Astrocyte of the cerebellum (primary cell): ENCODE measurements around the gene GOLIM4.

ENCODE experiments used
- DNase-seq: peaks from one replicate; pipeline ENCODE4 v3.0.0-alpha.2; 2011; ENCODE audit warnings: low read depth
- H3K4me3 ChIP-seq: 2 replicates; pipeline ENCODE4 v1.5.1; 2011; ENCODE audit warnings: mild to moderate bottlenecking, low read depth, low read length, moderate library complexity
- in situ Hi-C: cut with HindIII; loops from 2 replicates; pipeline ENCODE4 v1.10.0; 2017; ENCODE audit warnings: low sequenced_read_pairs
- TF ChIP-seq, protein P1 (sequence below): IDR thresholded peaks from 2 replicates; pipeline ENCODE4 v1.5.1; 2012; ENCODE audit warnings: low read length, low read depth, moderate library complexity, mild to moderate bottlenecking; ENCODE audit errors: missing control alignments

The GOLIM4 gene

DNA sequence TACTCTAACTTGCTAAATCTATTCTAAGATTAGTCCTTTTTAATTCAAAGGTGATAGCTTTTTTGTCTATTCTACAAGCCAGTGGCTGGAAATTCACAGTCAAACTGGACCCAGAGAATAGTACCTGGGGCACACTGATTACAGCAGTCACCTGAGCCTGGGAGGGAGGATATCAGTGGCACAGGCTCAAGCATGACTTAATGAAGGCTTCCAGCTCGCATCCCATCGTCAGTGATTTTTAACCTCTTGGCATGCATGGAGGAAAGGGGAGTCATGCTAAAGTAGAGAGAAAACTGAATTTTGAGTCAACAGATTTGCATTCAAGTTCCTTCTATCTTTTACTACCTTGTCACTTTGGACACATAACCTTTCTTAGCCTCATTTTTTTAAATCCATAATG is 24.8 kb downstream of the GOLIM4 start:
- no peak for DNase-seq
- in situ Hi-C loops = no loop called here
- TF ChIP-seq, protein P1, sequence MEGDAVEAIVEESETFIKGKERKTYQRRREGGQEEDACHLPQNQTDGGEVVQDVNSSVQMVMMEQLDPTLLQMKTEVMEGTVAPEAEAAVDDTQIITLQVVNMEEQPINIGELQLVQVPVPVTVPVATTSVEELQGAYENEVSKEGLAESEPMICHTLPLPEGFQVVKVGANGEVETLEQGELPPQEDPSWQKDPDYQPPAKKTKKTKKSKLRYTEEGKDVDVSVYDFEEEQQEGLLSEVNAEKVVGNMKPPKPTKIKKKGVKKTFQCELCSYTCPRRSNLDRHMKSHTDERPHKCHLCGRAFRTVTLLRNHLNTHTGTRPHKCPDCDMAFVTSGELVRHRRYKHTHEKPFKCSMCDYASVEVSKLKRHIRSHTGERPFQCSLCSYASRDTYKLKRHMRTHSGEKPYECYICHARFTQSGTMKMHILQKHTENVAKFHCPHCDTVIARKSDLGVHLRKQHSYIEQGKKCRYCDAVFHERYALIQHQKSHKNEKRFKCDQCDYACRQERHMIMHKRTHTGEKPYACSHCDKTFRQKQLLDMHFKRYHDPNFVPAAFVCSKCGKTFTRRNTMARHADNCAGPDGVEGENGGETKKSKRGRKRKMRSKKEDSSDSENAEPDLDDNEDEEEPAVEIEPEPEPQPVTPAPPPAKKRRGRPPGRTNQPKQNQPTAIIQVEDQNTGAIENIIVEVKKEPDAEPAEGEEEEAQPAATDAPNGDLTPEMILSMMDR = no peak
- H3K4me3 ChIP-seq = no peak overlapping the region

DNA sequence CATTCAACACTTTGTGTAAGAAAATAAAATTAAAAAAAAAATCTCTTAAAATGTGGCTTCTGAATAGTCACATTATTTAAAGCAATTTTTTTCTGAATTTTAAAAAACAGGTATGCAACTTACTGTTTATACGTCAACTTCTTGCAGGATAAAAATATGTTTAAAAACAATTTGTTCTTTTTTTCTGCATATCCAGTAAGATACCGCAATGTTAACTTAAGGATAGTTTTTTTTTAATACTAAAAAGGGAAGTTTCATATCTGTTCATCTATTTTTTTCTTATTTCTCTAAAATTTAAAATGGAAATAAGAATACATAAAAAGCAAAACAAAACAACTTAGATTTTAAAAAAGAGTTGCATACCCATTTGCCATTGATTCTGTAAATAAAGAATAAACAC is 27.4 kb downstream of the GOLIM4 start:
- in situ Hi-C loops = no loop called here
- TF ChIP-seq, protein P1 = no peak
- H3K4me3 ChIP-seq = no peak overlapping the region
- DNase-seq = no peak

DNA sequence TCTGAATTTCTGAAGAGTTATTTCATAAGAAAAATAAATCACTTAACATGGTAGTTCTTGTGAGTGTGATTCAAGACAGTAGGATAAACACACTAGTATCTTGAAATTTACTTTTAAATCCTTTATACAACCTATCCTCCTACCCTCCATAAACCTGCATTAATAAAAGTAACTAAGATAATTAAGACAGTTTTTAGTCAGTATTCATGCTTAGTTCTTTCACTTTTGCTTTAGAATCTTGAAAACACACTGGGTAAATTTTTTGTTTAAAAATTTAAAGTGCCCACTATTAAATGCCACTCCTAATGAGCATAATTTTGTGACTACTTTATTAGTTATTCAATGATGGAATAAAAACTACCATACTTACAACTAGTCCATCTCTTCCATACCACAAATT is 28.8 kb downstream of the GOLIM4 start:
- H3K4me3 ChIP-seq = no peak overlapping the region
- in situ Hi-C loops = no loop called here

GRCh38 chr3:168065569-168065968 is 30.2 kb downstream of the GOLIM4 start:
- TF ChIP-seq, protein P1 = no peak
- in situ Hi-C loops = no loop called here
- no peak overlapping the region for H3K4me3 ChIP-seq
- no peak for DNase-seq

More for the DNA sequence above, 28.8 kb downstream of the GOLIM4 start:
- TF ChIP-seq, protein P1 = no peak
- no peak for DNase-seq

DNA sequence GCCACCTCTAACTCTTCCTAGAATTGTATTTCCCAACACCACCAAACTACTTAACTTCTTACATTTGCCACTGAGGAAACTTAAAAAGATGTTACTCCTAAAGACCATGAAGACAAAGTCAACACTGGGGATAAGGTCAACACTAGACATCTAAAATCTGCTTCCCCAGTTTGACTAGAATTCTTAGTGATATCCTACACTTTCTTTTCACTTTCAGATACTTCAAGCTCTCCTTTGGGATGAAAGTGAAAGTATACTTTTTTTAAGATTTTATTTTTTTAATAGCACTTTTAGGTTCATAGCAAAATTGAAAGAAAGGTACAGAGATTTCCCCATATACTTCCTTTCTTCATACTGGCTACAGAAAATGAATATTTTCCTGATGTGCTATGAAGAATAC is 32.6 kb downstream of the GOLIM4 start:
- TF ChIP-seq, protein P1 = no peak
- no peak overlapping the region for H3K4me3 ChIP-seq
- no peak for DNase-seq
- in situ Hi-C loops = no loop called here

- no peak overlapping the region for H3K4me3 ChIP-seq
- DNase-seq = no peak
- in situ Hi-C loops = no loop called here
- TF ChIP-seq, protein P1 = no peak
Observed at GRCh38 chr3:168062679-168063078, 33.0 kb downstream of the GOLIM4 start.
